Vagina (tissue), 2 donors: ENCODE data around the gene C1orf21. TPM values are rescaled to one million over a fixed set of nuclear protein-coding genes. Genes with fewer than 3 reads are reported as not detected.

Experiments used
- DNase-seq, 2 donors: peaks; one replicate each; pipeline ENCODE4 v3.0.0-alpha.2; 2017; ENCODE audit errors: extremely low spot score in 2 of 2
- H3K27ac ChIP-seq: fragments of 200-600 bp; sonication (generic); one replicate; pipeline ENCODE4 v1.5.1; 2019
- H3K27me3 ChIP-seq: fragments of 200-600 bp; sonication (generic); one replicate; pipeline ENCODE4 v1.5.1; 2019
- H3K36me3 ChIP-seq, 2 donors: fragments of 200-600 bp; sonication (generic); one replicate each; pipeline ENCODE4 v1.5.1; 2017 to 2019
- H3K4me1 ChIP-seq: fragments of 200-600 bp; sonication (generic); one replicate; pipeline ENCODE4 v1.5.1; 2019
- H3K4me3 ChIP-seq, 2 donors: fragments of 200-600 bp; sonication (generic); 1 replicate in 1 of 2; 2 replicates in 1 of 2; pipeline ENCODE4 v1.5.1; 2016 to 2019
- H3K9me3 ChIP-seq: fragments of 200-600 bp; sonication (generic); one replicate; pipeline ENCODE4 v1.5.1; 2019
- CTCF ChIP-seq, 3 experiments: fragments of 450-650 bp in 2 of 3; fragments of 200-600 bp in 1 of 3; sonication (generic) in 1 of 3; IDR thresholded peaks; one replicate each; pipeline ENCODE4 v1.5.1; 2017 to 2019; ENCODE audit warnings: antibody characterized with exemption in 3 of 3, mild to moderate bottlenecking in 2 of 3, moderate library complexity in 2 of 3
- POLR2A ChIP-seq, 2 donors: fragments of 450-650 bp; IDR thresholded peaks; one replicate each; pipeline ENCODE4 v1.6.1; 2017; ENCODE audit warnings: antibody characterized with exemption in 2 of 2, mild to moderate bottlenecking in 2 of 2, moderate library complexity in 2 of 2
- POLR2AphosphoS5 ChIP-seq, 2 donors: sonication (generic); formaldehyde crosslinking; IDR thresholded peaks; one replicate each; pipeline ENCODE4 v1.9.0; 2017; ENCODE audit warnings: antibody characterized with exemption in 2 of 2, mild to moderate bottlenecking in 2 of 2, low read depth in 1 of 2; ENCODE audit not compliant: insufficient read depth in 1 of 2
- intact Hi-C: fragments of 100-400 bp; cut with DNase I; formaldehyde crosslinking; loops from one replicate; pipeline ENCODE4 v1.15.1; 2023
- total RNA-seq: library from RNA; depleted of rRNA; stranded (reverse); fragments of >200 nt; gene quantifications from one replicate; pipeline ENCODE4 v1.2.3, GENCODE V29; 2016

C1orf21 gene
- total RNA-seq, 1 donor from 2014 or later = 24.1 TPM

- H3K9me3 ChIP-seq = no peaks in the 10 kb centered on the region
- no peaks in the 10 kb centered on the region for H3K4me1 ChIP-seq
- DNase-seq = no peak
- H3K4me3 ChIP-seq = no peak overlapping the region
- H3K27me3 ChIP-seq = no peaks in the 10 kb centered on the region
- intact Hi-C loops = no loop called here
- H3K27ac ChIP-seq = no peak overlapping the region
- TF ChIP-seq POLR2A (IDR thresholded peaks at IDR 0.05) = no peak
- no peak for TF ChIP-seq CTCF (IDR thresholded peaks at IDR 0.05)
- no peak for TF ChIP-seq POLR2AphosphoS5 (IDR thresholded peaks at IDR 0.05; ENCODE audit: insufficient read depth in 1 of 2, low read depth in 1 of 2)
- no peaks in the 10 kb centered on the region for H3K36me3 ChIP-seq
Observed at GRCh38 chr1:184354719-184355118, 32.1 kb upstream of the C1orf21 start.

- intact Hi-C loops = no loop called here
- DNase-seq = no peak
- H3K4me1 ChIP-seq = no peaks in the 10 kb centered on the region
- H3K27me3 ChIP-seq = no peaks in the 10 kb centered on the region
- H3K9me3 ChIP-seq = no peaks in the 10 kb centered on the region
- no peaks in the 10 kb centered on the region for H3K36me3 ChIP-seq
- no peak for TF ChIP-seq POLR2AphosphoS5 (IDR thresholded peaks at IDR 0.05; ENCODE audit: insufficient read depth in 1 of 2, low read depth in 1 of 2)
- H3K27ac ChIP-seq = no peak overlapping the region
- no peak overlapping the region for H3K4me3 ChIP-seq
Observed at GRCh38 chr1:184356891-184357290, 29.9 kb upstream of the C1orf21 start.

- Histone ChIP-seq H3K4me3 (no peak overlapping the region), H3K36me3 (no peaks in the 10 kb centered on the region), H3K9me3 (no peaks in the 10 kb centered on the region), H3K27ac (no peak overlapping the region), H3K4me1 (peaks cover 7% of the 10 kb centered on the region), H3K27me3 (no peaks in the 10 kb centered on the region)
- intact Hi-C loops = no loop called here
- TF ChIP-seq POLR2A (IDR thresholded peaks at IDR 0.05) = no peak
- TF ChIP-seq CTCF (IDR thresholded peaks at IDR 0.05) = no peak
- TF ChIP-seq POLR2AphosphoS5 (IDR thresholded peaks at IDR 0.05; ENCODE audit: insufficient read depth in 1 of 2, low read depth in 1 of 2) = no peak
- DNase-seq = no peak
Observed at GRCh38 chr1:184358256-184358655, 28.6 kb upstream of the C1orf21 start.

GRCh38 chr1:184359909-184360308 lies 26.9 kb upstream of the C1orf21 start:
- H3K9me3 ChIP-seq = no peaks in the 10 kb centered on the region
- no peak overlapping the region for H3K4me3 ChIP-seq
- TF ChIP-seq CTCF (IDR thresholded peaks at IDR 0.05) (no peak), POLR2A (IDR thresholded peaks at IDR 0.05) (no peak), POLR2AphosphoS5 (IDR thresholded peaks at IDR 0.05; ENCODE audit: insufficient read depth in 1 of 2, low read depth in 1 of 2) (no peak)
- no peaks in the 10 kb centered on the region for H3K27me3 ChIP-seq
- intact Hi-C loops = no loop called here
- no peak for DNase-seq
- H3K4me1 ChIP-seq = peaks cover 14% of the 10 kb centered on the region
- H3K36me3 ChIP-seq = no peaks in the 10 kb centered on the region
- H3K27ac ChIP-seq = no peak overlapping the region

GRCh38 chr1:184362876-184363275 lies 24.0 kb upstream of the C1orf21 start:
- DNase-seq = no peak
- intact Hi-C loops = no loop called here
- H3K27ac ChIP-seq = peak overlapping the region; percentile 9
- H3K4me3 ChIP-seq = no peak overlapping the region
- H3K36me3 ChIP-seq = no peaks in the 10 kb centered on the region
- peaks cover 14% of the 10 kb centered on the region for H3K4me1 ChIP-seq
- H3K27me3 ChIP-seq = no peaks in the 10 kb centered on the region
- TF ChIP-seq POLR2A (IDR thresholded peaks at IDR 0.05) (no peak), POLR2AphosphoS5 (IDR thresholded peaks at IDR 0.05; ENCODE audit: insufficient read depth in 1 of 2, low read depth in 1 of 2) (peak in 1 of 2 donors; percentile 23), CTCF (IDR thresholded peaks at IDR 0.05) (no peak)
- H3K9me3 ChIP-seq = no peaks in the 10 kb centered on the region
